ENCODE data around the gene ARHGAP19.
A peak's percentile ranks its signal among the peaks of the same experiment; 100 is the strongest.

The ARHGAP19 gene

GRCh38 chr10:97263971-97264370 is 28.5 kb downstream of the ARHGAP19 start:
- Histone ChIP-seq H3K36me3 (ENCODE audit: control insufficient read depth in 2 of 2, insufficient read depth in 1 of 2, low read length in 2 of 2) (peaks cover 0 to 3% of the 10 kb centered on the region in 2 experiments; a peak in 2 of 3 replicates), H3K27ac (ENCODE audit: extremely low read depth, low read depth, low read length) (no peak overlapping the region), H3K4me3 (ENCODE audit: low read depth, low read length) (no peak overlapping the region), H3K9me3 (ENCODE audit: control insufficient read depth, insufficient read depth, low read depth, low read length) (no peaks in the 10 kb centered on the region), H3K4me1 (ENCODE audit: control insufficient read depth, insufficient read depth, low read length) (no peaks in the 10 kb centered on the region)
- POLR2A ChIA-PET, result no interaction called here
- CTCF ChIA-PET, result interaction anchor here (1.3 kb wide), 1 partner anchor 15 kb away, joined by 11 read pairs; no protein-coding TSS in a partner anchor
- no peak for TF ChIP-seq HOXA7 (CRISPR knock-in tag; IDR thresholded peaks at IDR 0.05; ENCODE audit: borderline replicate concordance)
- TF ChIP-seq ZNF610 (tag by site-specific recombination; IDR thresholded peaks at IDR 0.05; ENCODE audit: borderline replicate concordance), result no peak
- TF ChIP-seq ZNF391 (tag by site-specific recombination; IDR thresholded peaks at IDR 0.05; ENCODE audit: borderline replicate concordance, low read depth), result no peak
- no peak for TF ChIP-seq TCF7L2 (IDR thresholded peaks at IDR 0.05; ENCODE audit: borderline replicate concordance, low read depth, low read length)
- no peak for TF ChIP-seq ZNF544 (tag by site-specific recombination; IDR thresholded peaks at IDR 0.05)
- no peak for TF ChIP-seq ZNF184 (tag by site-specific recombination; IDR thresholded peaks at IDR 0.05)
- TF ChIP-seq, protein P1, sequence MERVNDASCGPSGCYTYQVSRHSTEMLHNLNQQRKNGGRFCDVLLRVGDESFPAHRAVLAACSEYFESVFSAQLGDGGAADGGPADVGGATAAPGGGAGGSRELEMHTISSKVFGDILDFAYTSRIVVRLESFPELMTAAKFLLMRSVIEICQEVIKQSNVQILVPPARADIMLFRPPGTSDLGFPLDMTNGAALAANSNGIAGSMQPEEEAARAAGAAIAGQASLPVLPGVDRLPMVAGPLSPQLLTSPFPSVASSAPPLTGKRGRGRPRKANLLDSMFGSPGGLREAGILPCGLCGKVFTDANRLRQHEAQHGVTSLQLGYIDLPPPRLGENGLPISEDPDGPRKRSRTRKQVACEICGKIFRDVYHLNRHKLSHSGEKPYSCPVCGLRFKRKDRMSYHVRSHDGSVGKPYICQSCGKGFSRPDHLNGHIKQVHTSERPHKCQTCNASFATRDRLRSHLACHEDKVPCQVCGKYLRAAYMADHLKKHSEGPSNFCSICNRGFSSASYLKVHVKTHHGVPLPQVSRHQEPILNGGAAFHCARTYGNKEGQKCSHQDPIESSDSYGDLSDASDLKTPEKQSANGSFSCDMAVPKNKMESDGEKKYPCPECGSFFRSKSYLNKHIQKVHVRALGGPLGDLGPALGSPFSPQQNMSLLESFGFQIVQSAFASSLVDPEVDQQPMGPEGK (tag by site-specific recombination; IDR thresholded peaks at IDR 0.05), result no peak
- TF ChIP-seq ZEB2 (tag by site-specific recombination; IDR thresholded peaks at IDR 0.05), result no peak
- TF ChIP-seq ZNF639 (tag by site-specific recombination; IDR thresholded peaks at IDR 0.05), result no peak
- no peak for TF ChIP-seq ZNF701 (tag by site-specific recombination; IDR thresholded peaks at IDR 0.05)
- TF ChIP-seq, protein P2, sequence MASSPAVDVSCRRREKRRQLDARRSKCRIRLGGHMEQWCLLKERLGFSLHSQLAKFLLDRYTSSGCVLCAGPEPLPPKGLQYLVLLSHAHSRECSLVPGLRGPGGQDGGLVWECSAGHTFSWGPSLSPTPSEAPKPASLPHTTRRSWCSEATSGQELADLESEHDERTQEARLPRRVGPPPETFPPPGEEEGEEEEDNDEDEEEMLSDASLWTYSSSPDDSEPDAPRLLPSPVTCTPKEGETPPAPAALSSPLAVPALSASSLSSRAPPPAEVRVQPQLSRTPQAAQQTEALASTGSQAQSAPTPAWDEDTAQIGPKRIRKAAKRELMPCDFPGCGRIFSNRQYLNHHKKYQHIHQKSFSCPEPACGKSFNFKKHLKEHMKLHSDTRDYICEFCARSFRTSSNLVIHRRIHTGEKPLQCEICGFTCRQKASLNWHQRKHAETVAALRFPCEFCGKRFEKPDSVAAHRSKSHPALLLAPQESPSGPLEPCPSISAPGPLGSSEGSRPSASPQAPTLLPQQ (tag by site-specific recombination; IDR thresholded peaks at IDR 0.05), result no peak
- TF ChIP-seq, protein P3, sequence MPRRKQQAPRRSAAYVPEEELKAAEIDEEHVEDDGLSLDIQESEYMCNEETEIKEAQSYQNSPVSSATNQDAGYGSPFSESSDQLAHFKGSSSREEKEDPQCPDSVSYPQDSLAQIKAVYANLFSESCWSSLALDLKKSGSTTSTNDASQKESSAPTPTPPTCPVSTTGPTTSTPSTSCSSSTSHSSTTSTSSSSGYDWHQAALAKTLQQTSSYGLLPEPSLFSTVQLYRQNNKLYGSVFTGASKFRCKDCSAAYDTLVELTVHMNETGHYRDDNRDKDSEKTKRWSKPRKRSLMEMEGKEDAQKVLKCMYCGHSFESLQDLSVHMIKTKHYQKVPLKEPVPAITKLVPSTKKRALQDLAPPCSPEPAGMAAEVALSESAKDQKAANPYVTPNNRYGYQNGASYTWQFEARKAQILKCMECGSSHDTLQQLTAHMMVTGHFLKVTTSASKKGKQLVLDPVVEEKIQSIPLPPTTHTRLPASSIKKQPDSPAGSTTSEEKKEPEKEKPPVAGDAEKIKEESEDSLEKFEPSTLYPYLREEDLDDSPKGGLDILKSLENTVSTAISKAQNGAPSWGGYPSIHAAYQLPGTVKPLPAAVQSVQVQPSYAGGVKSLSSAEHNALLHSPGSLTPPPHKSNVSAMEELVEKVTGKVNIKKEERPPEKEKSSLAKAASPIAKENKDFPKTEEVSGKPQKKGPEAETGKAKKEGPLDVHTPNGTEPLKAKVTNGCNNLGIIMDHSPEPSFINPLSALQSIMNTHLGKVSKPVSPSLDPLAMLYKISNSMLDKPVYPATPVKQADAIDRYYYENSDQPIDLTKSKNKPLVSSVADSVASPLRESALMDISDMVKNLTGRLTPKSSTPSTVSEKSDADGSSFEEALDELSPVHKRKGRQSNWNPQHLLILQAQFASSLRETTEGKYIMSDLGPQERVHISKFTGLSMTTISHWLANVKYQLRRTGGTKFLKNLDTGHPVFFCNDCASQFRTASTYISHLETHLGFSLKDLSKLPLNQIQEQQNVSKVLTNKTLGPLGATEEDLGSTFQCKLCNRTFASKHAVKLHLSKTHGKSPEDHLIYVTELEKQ (tag by site-specific recombination; IDR thresholded peaks at IDR 0.05; ENCODE audit: borderline replicate concordance), result no peak
- no peak for TF ChIP-seq ZIC2 (tag by site-specific recombination; IDR thresholded peaks at IDR 0.05)
- no peak for TF ChIP-seq RBAK (tag by site-specific recombination; IDR thresholded peaks at IDR 0.05)
- no peak for TF ChIP-seq ZNF664 (tag by site-specific recombination; IDR thresholded peaks at IDR 0.05)
- TF ChIP-seq ZNF223 (tag by site-specific recombination; IDR thresholded peaks at IDR 0.05), result no peak
- TF ChIP-seq ZNF174 (tag by site-specific recombination; IDR thresholded peaks at IDR 0.05), result no peak

GRCh38 chr10:97261656-97262055 is 30.8 kb downstream of the ARHGAP19 start:
- no peak for TF ChIP-seq ZXDB (tag by site-specific recombination; IDR thresholded peaks at IDR 0.05)
- 0 out of 2 replicates have a peak, but pooled peaks have one; percentile 25 for TF ChIP-seq ZNF600 (tag by site-specific recombination; IDR thresholded peaks at IDR 0.05)
- peaks cover 0 to 3% of the 10 kb centered on the region in 2 experiments; a peak in 2 of 3 replicates for H3K36me3 ChIP-seq (ENCODE audit: control insufficient read depth in 2 of 2, insufficient read depth in 1 of 2, low read length in 2 of 2)
- ChIA-PET POLR2A (no interaction called here), CTCF (interaction anchor here (2.0 kb wide), 1 partner anchor 17 kb away, joined by 15 read pairs; no protein-coding TSS in a partner anchor)
- no peaks in the 10 kb centered on the region for H3K4me1 ChIP-seq (ENCODE audit: control insufficient read depth, insufficient read depth, low read length)
- H3K27ac ChIP-seq (ENCODE audit: extremely low read depth, low read depth, low read length), result no peak overlapping the region
- no peaks in the 10 kb centered on the region for H3K9me3 ChIP-seq (ENCODE audit: control insufficient read depth, insufficient read depth, low read depth, low read length)
- H3K4me3 ChIP-seq (ENCODE audit: low read depth, low read length), result no peak overlapping the region
